KOPT-K1 (cell line): ENCODE results near the gene TMIGD2.

ENCODE experiments used
- H3K27ac ChIP-seq: fragments of 200-600 bp; sonication (generic); 2 replicates; pipeline ENCODE4 v1.5.1; 2016; ENCODE audit warnings: antibody characterized with exemption, mild to moderate bottlenecking, low read depth, low read length; ENCODE audit not compliant: poor library complexity, severe bottlenecking
- H3K36me3 ChIP-seq: fragments of 200-600 bp; sonication (generic); 2 replicates; pipeline ENCODE4 v1.5.1; 2017; ENCODE audit warnings: antibody characterized with exemption, mild to moderate bottlenecking, low read length, moderate library complexity; ENCODE audit not compliant: insufficient read depth
- H3K9me3 ChIP-seq: fragments of 200-600 bp; sonication (generic); 2 replicates; pipeline ENCODE4 v1.5.1; 2017; ENCODE audit warnings: antibody characterized with exemption, low read length, mild to moderate bottlenecking; ENCODE audit not compliant: insufficient read depth, poor library complexity, severe bottlenecking

TMIGD2 gene

GRCh38 chr19:4267901-4268815 is 34.0 kb downstream of the TMIGD2 start:
- H3K27ac ChIP-seq = no peak overlapping the region
- no peaks in the 10 kb centered on the region for H3K9me3 ChIP-seq
- H3K36me3 ChIP-seq = peaks cover 71% of the 10 kb centered on the region

- H3K36me3 ChIP-seq = peaks cover 80% of the 10 kb centered on the region
- H3K27ac ChIP-seq = no peak overlapping the region
- H3K9me3 ChIP-seq = no peaks in the 10 kb centered on the region
Measured at GRCh38 chr19:4267101-4267900, 34.9 kb downstream of the TMIGD2 start.

DNA sequence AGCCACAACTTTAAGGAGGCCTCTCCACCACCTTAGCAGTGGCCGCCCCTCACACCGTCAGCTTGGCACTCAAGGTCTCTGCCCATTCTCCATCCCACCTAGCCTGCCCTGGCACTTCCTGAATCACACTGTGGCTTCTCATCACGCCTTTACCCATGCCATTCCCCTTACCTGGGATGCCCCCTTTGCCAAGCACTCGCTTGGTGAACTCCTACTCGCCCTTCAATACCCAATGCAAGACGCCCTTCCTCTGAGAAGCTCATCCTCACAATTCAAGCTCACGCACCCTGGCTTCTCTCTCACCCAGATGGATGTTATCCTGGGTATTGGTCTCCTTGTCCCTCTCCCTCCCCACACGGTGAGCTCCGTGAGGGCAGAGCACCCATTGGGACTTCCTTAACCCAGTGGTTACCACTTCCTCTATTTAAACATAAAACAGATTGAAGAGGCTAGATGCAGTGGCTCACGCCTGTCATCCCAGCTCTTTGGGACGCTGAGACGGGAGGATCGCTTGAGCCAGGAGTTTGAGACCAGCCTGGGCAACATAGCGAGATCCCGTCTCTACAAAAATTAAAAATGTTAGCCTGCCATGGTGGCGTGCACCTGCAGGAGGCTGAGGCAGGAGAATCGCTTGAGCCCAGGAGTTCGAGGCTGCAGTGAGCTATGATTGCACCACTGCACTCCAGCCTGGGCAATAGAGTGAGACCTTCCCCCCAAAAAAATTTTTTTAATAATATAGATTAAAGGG is 35.8 kb downstream of the TMIGD2 start:
- peaks cover 84% of the 10 kb centered on the region for H3K36me3 ChIP-seq

DNA sequence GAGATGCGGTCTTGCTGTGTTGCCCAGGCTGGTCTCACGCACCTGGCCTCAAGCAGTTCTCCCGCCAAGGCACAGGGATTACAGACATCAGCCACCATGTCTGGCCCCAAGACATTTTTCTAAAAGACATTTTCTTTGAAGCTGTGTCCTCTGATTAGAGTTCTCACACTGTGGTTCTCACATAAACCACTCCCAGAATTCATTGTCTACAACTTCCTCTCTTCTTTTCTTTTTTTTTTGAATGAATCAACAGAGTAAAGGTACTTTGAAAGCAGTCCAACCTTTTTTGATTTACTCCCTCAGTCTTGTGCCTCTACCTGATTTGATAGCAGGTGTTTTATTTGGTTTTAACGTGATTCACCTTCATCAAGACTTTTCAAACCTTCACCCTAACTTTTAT is 37.4 kb downstream of the TMIGD2 start:
- H3K9me3 ChIP-seq = no peaks in the 10 kb centered on the region
- H3K27ac ChIP-seq = peak overlapping the region; percentile 25
- H3K36me3 ChIP-seq = peaks cover 89% of the 10 kb centered on the region

More for the DNA sequence above, 35.8 kb downstream of the TMIGD2 start:
- Histone ChIP-seq H3K27ac (no peak overlapping the region), H3K9me3 (no peaks in the 10 kb centered on the region)

GRCh38 chr19:4260613-4261191 is 41.5 kb downstream of the TMIGD2 start:
- Histone ChIP-seq H3K36me3 (peaks cover 88% of the 10 kb centered on the region), H3K27ac (no peak overlapping the region)

GRCh38 chr19:4258181-4258580 is 44.0 kb downstream of the TMIGD2 start:
- Histone ChIP-seq H3K36me3 (peaks cover 89% of the 10 kb centered on the region), H3K27ac (no peak overlapping the region), H3K9me3 (peaks cover 13% of the 10 kb centered on the region)

More at GRCh38 chr19:4260613-4261191, 41.5 kb downstream of the TMIGD2 start:
- H3K9me3 ChIP-seq = no peaks in the 10 kb centered on the region

GRCh38 chr19:4257025-4257424 is 45.2 kb downstream of the TMIGD2 start:
- H3K9me3 ChIP-seq = peaks cover 17% of the 10 kb centered on the region
- H3K27ac ChIP-seq = no peak overlapping the region
- H3K36me3 ChIP-seq = peaks cover 86% of the 10 kb centered on the region

GRCh38 chr19:4256563-4256962 is 45.6 kb downstream of the TMIGD2 start:
- Histone ChIP-seq H3K36me3 (peaks cover 86% of the 10 kb centered on the region), H3K27ac (no peak overlapping the region), H3K9me3 (peaks cover 17% of the 10 kb centered on the region)

DNA sequence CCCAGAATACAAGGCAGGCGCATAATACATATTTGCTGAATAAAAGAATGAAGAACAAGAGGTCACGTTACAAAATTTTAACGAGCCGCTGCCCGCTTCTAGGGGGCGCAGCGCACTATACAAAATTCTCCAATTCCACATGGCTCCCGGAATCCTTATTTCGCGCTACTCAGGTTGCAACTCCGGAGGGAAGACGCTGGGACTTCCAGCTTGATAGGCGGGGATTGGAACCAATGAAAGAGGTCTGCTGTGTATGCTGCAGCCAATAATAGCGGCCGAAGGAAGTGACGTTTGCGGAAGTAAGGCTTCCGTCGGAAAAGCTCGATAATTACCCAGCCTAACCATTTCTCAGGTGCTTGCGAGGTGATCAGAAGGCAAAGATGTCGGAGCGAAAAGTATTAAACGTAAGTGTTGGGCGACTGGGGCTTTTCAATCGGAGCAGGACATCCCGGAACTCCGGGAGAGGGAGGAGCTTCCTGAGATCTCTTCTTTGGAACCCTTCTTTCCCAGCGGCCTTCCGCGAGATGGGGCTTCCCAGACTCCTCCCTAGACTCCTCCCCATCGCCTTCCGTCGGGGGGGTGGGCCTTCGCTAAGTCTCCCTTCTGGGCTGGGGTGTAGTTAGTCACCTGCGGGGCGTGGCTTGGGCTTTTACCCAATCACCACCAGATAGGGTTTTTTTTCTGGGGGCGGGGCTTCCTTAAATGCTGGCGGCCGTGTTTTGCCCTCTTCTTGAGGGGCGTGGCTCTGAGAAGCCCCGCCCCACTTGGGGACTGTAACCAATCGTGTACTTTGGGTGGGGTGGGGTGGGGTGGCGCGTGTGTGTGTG is 55.2 kb downstream of the TMIGD2 start, which contains the start of gene YJU2:
Gene YJU2, plus strand, starts transcription at position 314 of the 827 bp plus-strand sequence. Its CDS starts 67 bp downstream, at position 381.
- Histone ChIP-seq H3K9me3 (peaks cover 3% of the 10 kb centered on the region), H3K36me3 (peaks cover 34% of the 10 kb centered on the region), H3K27ac (peak within 1 kb of the TSS; percentile 90)

DNA sequence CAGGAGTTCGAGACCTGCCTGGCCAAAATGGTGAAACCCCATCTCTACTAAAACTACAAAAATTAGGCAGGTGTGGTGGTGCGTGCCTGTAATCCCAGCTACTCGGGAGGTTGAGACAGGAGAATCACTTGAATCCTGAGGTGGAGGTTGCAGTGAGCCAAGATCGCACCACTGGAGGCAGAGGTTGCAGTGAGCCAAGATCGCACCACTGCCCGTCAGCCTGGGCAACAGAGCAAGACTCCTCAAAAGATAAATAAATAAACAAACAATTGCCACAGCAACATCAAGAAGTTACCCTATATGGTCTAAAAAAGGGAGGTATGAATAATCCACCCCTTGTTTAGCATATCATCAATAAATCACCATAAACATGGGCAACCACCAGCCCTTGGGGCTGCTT is 56.3 kb downstream of the TMIGD2 start:
- Histone ChIP-seq H3K36me3 (peaks cover 24% of the 10 kb centered on the region), H3K27ac (peak overlapping the region; percentile 90), H3K9me3 (peaks cover 10% of the 10 kb centered on the region)
